HFF-Myc (cell line): ENCODE measurements around the gene PODXL2.
A peak's percentile ranks its signal among the peaks of the same experiment; 100 is the strongest.
"Not testable (repeated sequence)": the region's sequence is repeated elsewhere in the genome, so short reads cannot be mapped to it uniquely, and the experiment has no call there.

ENCODE experiments used
- DNase-seq: peaks from one replicate; pipeline ENCODE4 v3.0.0-alpha.2; 2011; ENCODE audit warnings: low read depth; ENCODE audit errors: extremely low read depth
- H3K4me3 ChIP-seq: replicated peaks from 2 replicates; pipeline ENCODE4 v1.5.1; 2011; ENCODE audit warnings: low read depth, mild to moderate bottlenecking, control low read depth, low read length
- TF ChIP-seq, protein P1 (sequence below): IDR thresholded peaks from 2 replicates; pipeline ENCODE4 v1.5.1; 2012; ENCODE audit warnings: mild to moderate bottlenecking, low read depth, low read length, control low read depth; ENCODE audit errors: missing control alignments

PODXL2 gene

DNA sequence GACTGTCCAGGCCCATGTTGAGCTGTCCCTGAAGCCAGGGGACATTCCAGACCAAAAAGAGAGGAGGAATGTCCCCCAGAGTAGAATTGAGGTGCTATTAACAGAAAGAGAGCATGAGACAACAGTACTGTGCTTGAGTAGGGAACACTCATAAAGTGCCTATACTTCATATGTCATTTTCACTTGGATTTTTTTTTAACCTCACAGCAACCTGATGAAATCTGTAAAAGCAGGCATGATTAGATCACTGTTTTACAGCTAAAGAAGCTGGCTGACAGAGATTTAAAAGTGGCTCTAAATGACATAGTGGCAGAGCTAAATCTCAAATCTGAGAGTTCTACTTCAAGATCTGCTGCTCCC is 18.8 kb downstream of the PODXL2 start:
- TF ChIP-seq, protein P1, sequence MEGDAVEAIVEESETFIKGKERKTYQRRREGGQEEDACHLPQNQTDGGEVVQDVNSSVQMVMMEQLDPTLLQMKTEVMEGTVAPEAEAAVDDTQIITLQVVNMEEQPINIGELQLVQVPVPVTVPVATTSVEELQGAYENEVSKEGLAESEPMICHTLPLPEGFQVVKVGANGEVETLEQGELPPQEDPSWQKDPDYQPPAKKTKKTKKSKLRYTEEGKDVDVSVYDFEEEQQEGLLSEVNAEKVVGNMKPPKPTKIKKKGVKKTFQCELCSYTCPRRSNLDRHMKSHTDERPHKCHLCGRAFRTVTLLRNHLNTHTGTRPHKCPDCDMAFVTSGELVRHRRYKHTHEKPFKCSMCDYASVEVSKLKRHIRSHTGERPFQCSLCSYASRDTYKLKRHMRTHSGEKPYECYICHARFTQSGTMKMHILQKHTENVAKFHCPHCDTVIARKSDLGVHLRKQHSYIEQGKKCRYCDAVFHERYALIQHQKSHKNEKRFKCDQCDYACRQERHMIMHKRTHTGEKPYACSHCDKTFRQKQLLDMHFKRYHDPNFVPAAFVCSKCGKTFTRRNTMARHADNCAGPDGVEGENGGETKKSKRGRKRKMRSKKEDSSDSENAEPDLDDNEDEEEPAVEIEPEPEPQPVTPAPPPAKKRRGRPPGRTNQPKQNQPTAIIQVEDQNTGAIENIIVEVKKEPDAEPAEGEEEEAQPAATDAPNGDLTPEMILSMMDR: no peak
- no peak for DNase-seq

DNA sequence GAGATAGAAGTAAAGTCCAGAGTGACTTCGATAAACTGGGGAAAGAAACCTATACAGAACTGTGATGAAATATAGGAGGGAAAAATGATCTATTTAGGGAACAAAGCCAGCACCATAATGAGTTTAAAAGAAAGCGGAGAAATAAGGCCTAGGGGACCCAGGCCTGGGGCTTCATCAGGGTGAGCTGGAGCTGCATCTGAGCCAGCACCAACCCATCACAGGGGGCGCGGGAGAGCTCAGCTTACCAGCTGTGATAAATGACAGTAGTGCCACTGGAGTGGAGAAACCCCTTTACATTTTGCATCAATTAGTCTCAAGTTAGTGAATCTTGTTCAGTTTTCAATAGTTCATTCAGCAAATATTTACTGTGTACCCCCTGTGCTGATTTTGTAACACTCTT is 21.3 kb downstream of the PODXL2 start:
- DNase-seq: no peak

More for the DNA sequence above, 18.8 kb downstream of the PODXL2 start:
- H3K4me3 ChIP-seq: no peak overlapping the region

DNA sequence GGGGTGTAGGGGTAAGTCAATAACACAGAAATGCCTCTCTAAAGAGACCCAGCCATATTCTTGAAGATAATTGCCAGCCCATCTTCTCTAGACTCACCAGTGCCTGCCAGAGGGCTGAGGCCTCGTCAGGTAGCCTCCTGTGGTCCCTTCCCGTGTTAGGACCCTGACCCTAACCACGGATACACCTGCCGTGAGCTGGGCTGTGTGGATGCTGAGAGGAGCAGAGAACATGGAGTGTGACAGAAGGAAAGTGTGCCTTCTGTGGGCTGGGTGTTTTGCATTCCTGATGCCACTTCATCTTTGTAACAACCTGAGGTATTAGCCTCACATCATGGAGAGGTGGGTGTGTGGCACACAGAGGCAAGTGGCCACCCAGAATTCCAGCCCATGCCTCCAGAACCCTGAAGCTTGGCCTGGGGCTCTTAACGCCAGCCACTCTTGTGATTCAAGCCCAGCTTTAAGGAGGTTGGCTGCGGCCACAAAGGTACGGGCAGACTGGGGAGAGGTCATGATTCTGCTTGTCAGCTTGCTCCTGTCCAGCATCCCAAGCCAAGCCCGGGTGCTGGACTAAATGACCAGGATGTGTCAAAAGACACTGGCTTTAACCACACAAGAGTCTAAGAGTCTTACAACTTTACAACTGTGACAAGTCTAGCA is 22.7 kb downstream of the PODXL2 start:
- TF ChIP-seq, protein P1: no peak
- no peak for DNase-seq
- no peak overlapping the region for H3K4me3 ChIP-seq

More for the DNA sequence above, 21.3 kb downstream of the PODXL2 start:
- H3K4me3 ChIP-seq: no peak overlapping the region
- TF ChIP-seq, protein P1: no peak

DNA sequence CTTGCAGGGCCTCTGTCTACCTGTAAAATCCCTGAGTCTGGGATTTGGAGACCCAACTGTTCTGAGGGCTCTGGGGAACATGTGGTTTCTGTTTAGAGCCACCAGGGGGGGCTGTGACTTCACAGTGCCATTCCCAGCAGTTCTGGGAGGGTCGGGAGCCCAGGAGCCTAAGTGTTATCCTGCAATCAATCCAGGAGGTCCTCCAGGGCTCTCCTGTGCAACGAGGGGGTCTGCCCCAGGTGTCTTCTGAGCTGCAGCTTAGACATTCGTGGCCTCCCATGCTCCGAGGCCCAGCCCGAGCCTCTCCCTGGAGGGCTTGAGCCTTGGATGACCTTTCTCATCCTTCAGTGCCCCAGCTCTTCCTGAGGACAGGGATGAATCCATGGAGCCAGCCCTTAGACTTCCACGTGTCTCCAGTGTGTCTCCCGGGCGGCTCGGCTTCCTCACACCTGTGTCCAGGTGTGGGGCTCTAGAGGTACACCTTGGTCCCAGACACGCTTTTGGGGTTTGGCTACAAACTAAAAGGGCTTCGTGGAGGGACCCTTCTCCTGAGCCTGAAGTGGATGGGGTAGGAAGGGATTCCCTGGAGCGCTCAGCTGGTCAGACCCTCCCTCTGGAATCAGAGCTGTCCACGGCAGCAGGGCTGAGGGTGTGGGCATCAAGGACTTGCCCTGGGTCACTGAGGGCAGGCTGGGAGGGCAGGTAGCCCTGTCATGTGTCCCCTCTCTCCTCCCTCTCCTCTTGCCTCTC is 23.4 kb downstream of the PODXL2 start:
- no peak overlapping the region for H3K4me3 ChIP-seq
- DNase-seq: no peak
- TF ChIP-seq, protein P1: peak; percentile 78

DNA sequence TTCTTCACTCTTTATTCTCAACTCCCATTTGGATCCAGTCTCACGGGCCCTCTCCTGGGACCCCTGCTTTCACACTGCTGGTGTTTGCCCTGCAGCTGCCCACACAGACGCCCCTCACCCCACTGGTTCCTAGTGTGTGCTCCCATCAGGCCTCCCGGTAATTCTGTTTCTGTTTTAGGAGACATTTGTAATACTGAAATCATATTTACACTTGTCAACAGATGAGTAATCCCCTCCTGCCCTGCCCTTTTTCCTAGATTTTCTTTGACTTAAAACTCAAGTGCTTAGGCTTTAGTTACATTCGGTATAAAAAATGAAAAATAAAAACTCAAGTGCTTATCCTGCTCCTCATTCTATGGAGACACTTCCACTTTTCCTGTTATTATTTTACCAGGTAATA is 25.4 kb downstream of the PODXL2 start:
- DNase-seq: no peak
- TF ChIP-seq, protein P1: no peak
- H3K4me3 ChIP-seq: no peak overlapping the region

DNA sequence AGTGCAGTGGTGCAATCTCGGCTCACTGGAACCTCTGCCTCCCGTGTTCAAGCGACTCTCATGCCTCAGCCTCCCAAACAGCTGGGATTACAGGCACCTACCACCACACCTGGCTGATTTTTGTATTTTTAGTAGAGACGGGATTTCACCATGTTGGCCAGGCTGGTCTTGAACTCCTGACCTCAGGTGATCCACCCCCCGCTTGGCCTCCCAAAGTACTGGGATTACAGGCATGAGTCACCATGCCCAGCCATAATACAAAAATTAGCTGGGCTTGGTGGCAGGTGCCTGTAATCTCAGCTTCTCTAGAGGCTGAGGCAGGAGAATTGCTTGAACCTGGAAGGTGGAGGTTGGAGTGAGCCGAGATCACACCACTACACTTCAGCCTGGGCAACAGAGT is 26.0 kb downstream of the PODXL2 start:
- H3K4me3 ChIP-seq, DNase-seq: not testable (repeated sequence)

DNA sequence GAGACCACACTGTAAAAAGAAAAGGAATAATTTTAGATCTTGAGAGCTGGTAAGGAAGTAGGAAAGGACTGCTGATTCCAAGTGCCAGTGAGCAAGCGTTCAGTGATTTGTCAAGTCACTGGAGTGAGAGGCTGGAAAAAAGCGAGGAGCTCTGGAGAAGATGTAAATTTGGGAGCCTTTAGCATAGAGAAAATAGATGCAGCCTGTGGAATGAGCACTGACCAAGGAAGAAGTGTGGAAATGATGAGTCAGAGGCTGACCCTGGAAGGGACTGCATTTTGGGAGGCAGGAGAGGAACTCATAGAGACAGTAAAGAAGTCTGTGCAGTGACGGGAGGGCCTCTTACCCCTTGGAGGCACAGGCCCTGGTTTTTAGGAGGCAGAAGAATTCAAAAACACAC is 26.7 kb downstream of the PODXL2 start:
- no peak for DNase-seq
- H3K4me3 ChIP-seq: no peak overlapping the region
- TF ChIP-seq, protein P1: no peak
